GM13977 (cell line): Measurements from ENCODE around the gene ITGB3.
"Not testable (repeated sequence)": the region's sequence is repeated elsewhere in the genome, so short reads cannot be mapped to it uniquely, and the experiment has no call there.

Source experiments
- DNase-seq: peaks from one replicate; pipeline ENCODE4 v3.0.0; 2012; ENCODE audit warnings: low spot score
- in situ Hi-C: fragments of 300-500 bp; cut with MboI; formaldehyde crosslinking; loops from one replicate; pipeline ENCODE4 v1.12.0; 2022; ENCODE audit warnings: low sequenced_read_pairs, low pct_unique_long_range_greater_than_20kb, mixed read lengths, inconsistent platforms; ENCODE audit not compliant: unreplicated experiment
- TF ChIP-seq, protein P1 (sequence below): IDR thresholded peaks from 2 replicates; pipeline ENCODE4 v1.5.1; 2012; ENCODE audit warnings: mild to moderate bottlenecking, control low read depth; ENCODE audit not compliant: insufficient read depth; ENCODE audit errors: extremely low read depth, missing control alignments

The ITGB3 gene

DNA sequence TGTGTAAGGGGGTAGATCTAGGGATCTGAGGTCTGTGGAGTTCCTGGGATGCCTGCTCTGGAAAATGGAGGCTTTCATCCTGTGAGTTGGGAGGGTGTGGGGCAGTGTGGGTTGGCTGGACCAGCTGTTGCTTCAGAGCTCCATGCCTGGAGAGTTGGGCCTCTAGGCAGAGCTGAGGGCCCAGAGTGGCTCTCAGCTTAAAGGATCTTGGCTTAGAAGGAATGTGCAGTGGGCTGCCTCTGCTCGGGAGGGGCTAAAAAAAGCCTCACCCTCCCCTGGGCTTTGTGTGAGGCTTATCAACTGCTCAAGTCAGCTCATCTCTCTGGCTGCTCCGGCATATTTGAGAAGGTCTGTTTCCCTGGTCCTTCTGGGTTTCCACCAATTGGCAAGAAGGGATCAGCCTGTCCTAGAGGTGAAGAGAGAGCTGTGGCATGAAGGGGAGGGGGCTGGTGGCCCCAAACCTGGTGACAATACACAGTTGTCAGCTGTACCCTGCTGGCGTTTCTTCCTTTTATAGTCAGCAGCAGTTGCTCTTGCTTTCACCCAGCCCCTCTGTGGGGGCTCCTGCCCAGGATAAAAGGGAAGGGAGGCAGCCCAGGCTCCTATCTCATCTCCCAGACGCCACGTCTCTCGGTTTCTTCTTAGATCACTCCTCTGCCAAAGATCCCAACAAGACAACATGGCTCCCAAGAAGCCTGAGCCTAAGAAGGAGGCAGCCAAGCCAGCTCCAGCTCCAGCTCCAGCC is 44.7 kb upstream of the ITGB3 start, which contains the start of gene MYL4:
MYL4 (plus strand) TSS at position 605 of the 745 bp plus-strand sequence; CDS start at position 680, 75 bp downstream.
- in situ Hi-C loops: no loop called here
- TF ChIP-seq, protein P1, sequence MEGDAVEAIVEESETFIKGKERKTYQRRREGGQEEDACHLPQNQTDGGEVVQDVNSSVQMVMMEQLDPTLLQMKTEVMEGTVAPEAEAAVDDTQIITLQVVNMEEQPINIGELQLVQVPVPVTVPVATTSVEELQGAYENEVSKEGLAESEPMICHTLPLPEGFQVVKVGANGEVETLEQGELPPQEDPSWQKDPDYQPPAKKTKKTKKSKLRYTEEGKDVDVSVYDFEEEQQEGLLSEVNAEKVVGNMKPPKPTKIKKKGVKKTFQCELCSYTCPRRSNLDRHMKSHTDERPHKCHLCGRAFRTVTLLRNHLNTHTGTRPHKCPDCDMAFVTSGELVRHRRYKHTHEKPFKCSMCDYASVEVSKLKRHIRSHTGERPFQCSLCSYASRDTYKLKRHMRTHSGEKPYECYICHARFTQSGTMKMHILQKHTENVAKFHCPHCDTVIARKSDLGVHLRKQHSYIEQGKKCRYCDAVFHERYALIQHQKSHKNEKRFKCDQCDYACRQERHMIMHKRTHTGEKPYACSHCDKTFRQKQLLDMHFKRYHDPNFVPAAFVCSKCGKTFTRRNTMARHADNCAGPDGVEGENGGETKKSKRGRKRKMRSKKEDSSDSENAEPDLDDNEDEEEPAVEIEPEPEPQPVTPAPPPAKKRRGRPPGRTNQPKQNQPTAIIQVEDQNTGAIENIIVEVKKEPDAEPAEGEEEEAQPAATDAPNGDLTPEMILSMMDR: no peak
- DNase-seq: no peak

GRCh38 chr17:47209499-47209898 is 44.1 kb upstream of the ITGB3 start:
- in situ Hi-C loops: no loop called here
- TF ChIP-seq, protein P1: no peak
- no peak for DNase-seq

- TF ChIP-seq, protein P1: no peak
- in situ Hi-C loops: no loop called here
- no peak for DNase-seq
Observed at GRCh38 chr17:47210105-47210504, 43.5 kb upstream of the ITGB3 start.

DNA sequence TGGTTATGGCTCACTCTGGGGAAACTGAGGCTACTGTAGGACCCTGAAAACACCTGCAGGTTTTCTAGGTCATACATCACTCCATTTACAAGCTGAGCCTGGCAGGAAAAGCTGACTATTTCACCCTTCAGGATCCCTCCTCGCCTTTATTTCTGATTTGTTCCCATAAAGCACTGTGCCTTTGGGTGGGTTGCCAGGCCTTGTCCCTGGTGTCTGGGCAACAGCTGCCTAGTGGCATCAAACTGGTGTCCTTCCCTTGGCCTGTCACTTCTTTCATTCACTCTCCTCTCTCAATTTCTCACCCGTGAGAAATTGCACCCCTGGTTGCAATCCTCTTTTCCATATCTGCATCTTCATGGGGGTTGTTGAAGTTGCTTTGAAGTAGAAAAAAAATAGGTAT is 42.8 kb upstream of the ITGB3 start:
- TF ChIP-seq, protein P1: no peak
- DNase-seq: no peak

GRCh38 chr17:47212458-47212857 is 41.2 kb upstream of the ITGB3 start:
- in situ Hi-C loops: no loop called here
- TF ChIP-seq, protein P1: no peak
- DNase-seq: no peak

More for the DNA sequence above, 42.8 kb upstream of the ITGB3 start:
- in situ Hi-C loops: no loop called here

GRCh38 chr17:47213540-47213939 is 40.1 kb upstream of the ITGB3 start:
- no peak for DNase-seq
- TF ChIP-seq, protein P1: no peak
- in situ Hi-C loops: no loop called here

GRCh38 chr17:47214931-47215330 is 38.7 kb upstream of the ITGB3 start:
- TF ChIP-seq, protein P1: no peak
- DNase-seq: no peak
- in situ Hi-C loops: no loop called here

GRCh38 chr17:47216821-47217220 is 36.8 kb upstream of the ITGB3 start:
- in situ Hi-C loops, DNase-seq: not testable (repeated sequence)

DNA sequence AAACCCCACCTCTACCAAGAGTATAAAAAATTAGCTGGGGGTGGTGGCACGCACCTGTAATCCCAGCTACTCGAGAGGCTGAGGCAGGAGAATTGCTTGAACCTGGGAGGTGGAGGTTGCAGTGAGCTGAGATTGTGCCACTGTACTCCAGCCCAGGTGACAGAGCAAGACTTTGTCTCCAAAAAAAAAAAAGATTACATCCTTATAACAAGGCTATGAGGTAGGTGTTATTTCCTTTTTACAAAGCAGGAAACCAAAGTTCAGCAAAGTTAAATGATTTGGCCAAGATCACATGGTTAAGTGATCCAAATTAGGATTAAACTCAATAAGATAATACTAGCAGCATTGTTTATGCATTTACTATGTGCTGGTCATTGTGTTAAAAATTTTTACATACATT is 36.3 kb upstream of the ITGB3 start:
- DNase-seq, in situ Hi-C loops: not testable (repeated sequence)
